Stimulated activated CD8-positive, alpha-beta memory T cell treated with anti-CD3 and anti-CD28 coated beads, Interleukin-7, amount 100 ng/mL, for 48 hours (primary cell): ENCODE measurements around the gene NUP62CL.

Experiments used
- DNase-seq, 2 donors: peaks; one replicate each; pipeline ENCODE4 v3.0.0-alpha.2; 2020; ENCODE audit warnings: low read depth in 1 of 2; ENCODE audit errors: extremely low read depth in 1 of 2

Gene NUP62CL

GRCh38 chrX:107154787-107155620, 51.2 kb downstream of the NUP62CL start:
- DNase-seq, result peak in 1 of 2 donors; percentile 8

DNA sequence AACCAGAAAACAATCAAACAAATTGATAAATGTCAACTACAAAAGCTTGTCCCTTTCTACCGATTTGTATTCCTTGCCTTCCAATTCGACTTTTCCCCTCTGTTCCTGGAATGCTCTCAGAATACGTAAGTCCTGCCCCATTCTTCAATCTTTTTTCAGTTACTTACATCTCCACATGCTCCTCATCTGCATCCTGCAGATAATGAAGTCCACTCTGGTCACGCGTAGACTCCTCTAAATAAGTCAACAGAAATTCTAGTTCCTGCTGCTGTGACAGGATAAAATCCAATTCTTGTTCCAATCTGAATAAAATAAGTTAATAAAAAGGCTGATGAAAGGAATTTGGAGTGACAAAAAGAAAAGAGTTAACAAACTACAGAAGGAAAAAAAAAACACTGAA, 53.2 kb downstream of the NUP62CL start:
- no peak for DNase-seq

GRCh38 chrX:107146670-107147069, 59.6 kb downstream of the NUP62CL start:
- no peak for DNase-seq

- DNase-seq, result no peak
Observed at GRCh38 chrX:107135965-107136307, 70.3 kb downstream of the NUP62CL start.

DNA sequence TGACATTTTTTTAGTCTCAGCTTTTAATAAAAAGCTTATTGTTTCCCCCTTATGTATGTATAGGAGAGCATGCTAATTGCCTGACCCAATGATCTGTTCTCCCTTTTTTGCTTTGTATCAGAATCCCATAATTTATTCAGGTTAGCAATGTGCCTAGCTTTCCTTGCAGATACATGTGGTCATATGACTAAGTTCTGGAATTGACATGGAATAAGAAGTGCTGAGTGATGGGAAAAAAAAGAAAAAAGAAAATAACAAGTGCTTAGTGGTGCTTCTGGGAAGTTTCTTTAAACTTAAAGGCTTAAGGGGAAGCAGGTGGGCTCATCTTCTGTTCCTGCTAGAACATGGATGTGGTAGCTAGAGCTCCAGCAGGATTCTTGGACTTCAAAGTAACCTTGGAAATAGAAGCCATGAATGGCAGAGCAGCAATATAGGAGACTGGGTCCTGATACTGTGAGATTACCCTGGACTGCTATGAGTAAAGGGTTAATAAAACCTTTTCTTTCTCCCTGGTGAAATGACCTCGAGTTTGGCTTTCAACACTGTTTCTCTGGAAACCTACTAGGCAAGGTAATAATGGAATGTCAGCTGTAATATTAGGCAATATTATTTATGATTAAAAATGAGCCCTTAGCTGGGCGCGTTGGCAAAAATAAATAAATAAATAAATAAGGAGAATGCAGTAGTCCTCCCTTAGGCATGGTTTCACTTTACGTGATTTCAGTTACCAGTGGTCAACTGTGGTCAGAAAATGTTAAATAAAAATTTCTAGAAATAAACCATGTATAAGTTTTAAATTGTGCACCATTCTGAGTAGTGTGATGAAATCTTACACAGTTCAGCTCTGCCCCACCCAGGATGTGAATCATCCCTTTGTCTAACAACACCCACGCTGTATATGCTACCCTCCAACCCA, 70.9 kb downstream of the NUP62CL start:
- no peak for DNase-seq

- DNase-seq, result no peak
Observed at GRCh38 chrX:107123750-107124149, 82.5 kb downstream of the NUP62CL start.

GRCh38 chrX:107119283-107119682, 87.0 kb downstream of the NUP62CL start:
- no peak for DNase-seq

DNA sequence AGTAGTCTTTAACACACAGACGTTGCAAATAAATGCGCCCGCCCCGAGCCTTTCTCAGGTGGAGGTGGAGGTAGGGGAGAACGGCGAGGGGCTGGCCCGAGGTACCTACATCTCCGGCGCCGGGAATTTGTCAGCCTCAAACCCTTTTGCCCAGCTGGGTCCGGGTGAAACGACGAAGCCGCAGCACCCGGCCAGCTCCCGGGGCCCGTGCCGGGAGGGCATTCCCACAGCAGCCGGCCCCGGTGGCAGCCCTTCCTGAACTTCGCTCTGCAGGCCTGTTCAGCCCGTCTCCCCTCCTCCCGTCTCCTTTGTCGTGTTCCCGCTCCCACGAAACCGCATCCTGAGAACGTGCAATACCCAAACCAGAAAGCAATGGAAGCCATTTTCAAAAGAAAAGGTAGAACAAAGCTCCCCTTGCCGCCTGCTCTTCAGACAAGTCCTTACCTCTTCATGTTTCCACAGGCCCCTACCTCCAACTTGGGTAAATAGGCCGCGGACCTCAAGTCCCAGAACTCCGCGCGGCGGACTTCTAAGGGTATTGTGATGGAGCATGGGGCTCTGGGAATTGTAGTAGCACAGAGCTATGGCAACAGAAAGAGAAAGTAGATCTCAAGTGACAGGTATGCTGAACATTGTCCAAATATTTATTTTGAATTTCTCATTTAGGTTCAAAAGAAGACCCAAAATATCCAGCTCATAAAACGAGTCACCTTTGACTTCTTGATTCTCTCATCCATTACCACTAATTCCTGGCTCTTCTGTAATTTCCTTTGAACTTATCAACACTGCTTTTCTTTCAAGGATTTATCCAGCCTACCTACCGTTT, 87.7 kb downstream of the NUP62CL start, which contains the start of gene RBM41:
RBM41 (minus strand) TSS at position 501 of the 826 bp plus-strand sequence; CDS start at position 452, 49 bp downstream.
- peak in 1 of 2 donors; percentile 40 for DNase-seq

- DNase-seq, result no peak
Observed at GRCh38 chrX:107117993-107118321, 88.3 kb downstream of the NUP62CL start.

DNA sequence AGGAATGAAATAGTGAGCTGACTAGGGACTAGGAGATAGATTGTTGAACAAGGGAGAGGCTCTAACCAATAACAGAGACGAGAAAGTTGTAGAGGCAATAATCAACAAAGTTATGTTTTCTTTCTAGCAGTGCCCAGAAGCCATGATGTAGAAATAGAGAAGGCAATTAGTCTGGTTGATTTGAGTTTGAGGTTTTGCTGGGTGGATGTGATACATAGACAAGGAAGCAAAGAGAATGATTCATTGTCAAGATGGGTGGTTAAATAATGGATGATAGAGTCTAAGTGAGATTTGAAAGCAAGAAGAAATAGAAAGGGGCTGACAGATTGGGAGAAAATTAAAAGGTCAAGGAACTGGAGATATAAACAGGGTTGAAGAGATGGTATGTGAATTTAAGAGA, 98.8 kb downstream of the NUP62CL start:
- no peak for DNase-seq

DNA sequence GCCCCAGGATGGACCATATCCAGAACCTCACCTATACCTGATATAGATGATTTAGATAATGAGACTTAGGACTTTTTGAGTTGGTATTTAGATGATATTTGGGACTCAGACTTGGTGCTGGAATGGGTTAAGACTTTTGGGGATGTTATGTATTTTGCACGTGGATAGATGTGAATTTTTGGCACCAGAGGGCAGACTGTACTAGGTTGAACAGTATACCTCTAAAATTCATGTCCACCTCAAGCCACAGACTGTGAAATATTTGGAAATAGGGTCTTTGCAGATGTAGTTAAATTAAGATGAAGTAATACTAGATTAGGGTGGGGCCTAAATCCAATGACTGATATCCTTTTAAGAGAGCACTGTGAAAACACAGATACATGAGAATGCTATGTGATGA, 103.3 kb downstream of the NUP62CL start:
- no peak for DNase-seq

GRCh38 chrX:107076158-107076557, 130.1 kb downstream of the NUP62CL start:
- DNase-seq, result no peak
